Karpas-422 (cell line): ENCODE data around the gene ATG10. TPM values are rescaled to one million over a fixed set of nuclear protein-coding genes. Genes with fewer than 3 reads are reported as not detected.

ENCODE experiments used
- DNase-seq: peaks from one replicate; pipeline ENCODE4 v3.0.0-alpha.2; 2015
- H2AFZ ChIP-seq: fragments of 200-600 bp; sonication (generic); 2 replicates; pipeline ENCODE4 v1.6.1; 2014; ENCODE audit warnings: antibody characterized with exemption, low read length, mixed read lengths
- H3K27ac ChIP-seq: fragments of 200-600 bp; sonication (generic); 2 replicates; pipeline ENCODE4 v1.5.1; 2014; ENCODE audit warnings: mild to moderate bottlenecking, low read length, moderate library complexity
- H3K27me3 ChIP-seq: fragments of 200-600 bp; sonication (generic); 2 replicates; pipeline ENCODE4 v1.6.1; 2014; ENCODE audit warnings: low read length, mixed read lengths
- H3K36me3 ChIP-seq: fragments of 200-600 bp; sonication (generic); 2 replicates; pipeline ENCODE4 v1.6.1; 2014; ENCODE audit warnings: low read length, mixed read lengths; ENCODE audit not compliant: insufficient read depth
- H3K4me1 ChIP-seq: fragments of 200-600 bp; sonication (generic); 2 replicates; pipeline ENCODE4 v1.6.1; 2014; ENCODE audit warnings: mild to moderate bottlenecking, low read length, mixed read lengths
- H3K4me2 ChIP-seq: fragments of 200-600 bp; sonication (generic); 2 replicates; pipeline ENCODE4 v1.6.1; 2014; ENCODE audit warnings: low read length, low read depth, mild to moderate bottlenecking; ENCODE audit not compliant: poor library complexity, severe bottlenecking
- H3K4me3 ChIP-seq: fragments of 200-600 bp; sonication (generic); 2 replicates; pipeline ENCODE4 v1.5.1; 2014; ENCODE audit warnings: mild to moderate bottlenecking, antibody characterized with exemption, low read length, mixed read lengths
- H3K79me2 ChIP-seq: fragments of 200-600 bp; sonication (generic); 2 replicates; pipeline ENCODE4 v1.6.1; 2014; ENCODE audit warnings: mild to moderate bottlenecking, low read length, mixed read lengths
- H3K9ac ChIP-seq: fragments of 200-600 bp; sonication (generic); 2 replicates; pipeline ENCODE4 v1.6.0; 2014; ENCODE audit warnings: low read length
- H3K9me2 ChIP-seq: fragments of 200-600 bp; sonication (generic), shearing (Covaris generic); replicated peaks from 2 replicates; pipeline ENCODE4 v1.6.0; 2014; ENCODE audit warnings: mild to moderate bottlenecking, low read length, moderate library complexity; ENCODE audit not compliant: insufficient read depth
- H3K9me3 ChIP-seq: fragments of 300-700, 200-600 bp; sonication (generic); 2 replicates; pipeline ENCODE4 v1.6.1; 2014; ENCODE audit warnings: low read length, mixed read lengths
- H4K20me1 ChIP-seq: fragments of 200-600 bp; sonication (generic); 2 replicates; pipeline ENCODE4 v1.6.1; 2014; ENCODE audit warnings: mild to moderate bottlenecking, antibody characterized with exemption, low read length, low read depth; ENCODE audit not compliant: insufficient read depth
- total RNA-seq: library from RNA; depleted of rRNA; stranded (reverse); fragments of >200 nt; shearing (Covaris generic); gene quantifications from 2 replicates; pipeline ENCODE4 v1.2.3, GENCODE V29; 2014; ENCODE audit warnings: low replicate concordance

The ATG10 gene
- total RNA-seq, 1 experiment from 2014 or later = 16.8 TPM

DNA sequence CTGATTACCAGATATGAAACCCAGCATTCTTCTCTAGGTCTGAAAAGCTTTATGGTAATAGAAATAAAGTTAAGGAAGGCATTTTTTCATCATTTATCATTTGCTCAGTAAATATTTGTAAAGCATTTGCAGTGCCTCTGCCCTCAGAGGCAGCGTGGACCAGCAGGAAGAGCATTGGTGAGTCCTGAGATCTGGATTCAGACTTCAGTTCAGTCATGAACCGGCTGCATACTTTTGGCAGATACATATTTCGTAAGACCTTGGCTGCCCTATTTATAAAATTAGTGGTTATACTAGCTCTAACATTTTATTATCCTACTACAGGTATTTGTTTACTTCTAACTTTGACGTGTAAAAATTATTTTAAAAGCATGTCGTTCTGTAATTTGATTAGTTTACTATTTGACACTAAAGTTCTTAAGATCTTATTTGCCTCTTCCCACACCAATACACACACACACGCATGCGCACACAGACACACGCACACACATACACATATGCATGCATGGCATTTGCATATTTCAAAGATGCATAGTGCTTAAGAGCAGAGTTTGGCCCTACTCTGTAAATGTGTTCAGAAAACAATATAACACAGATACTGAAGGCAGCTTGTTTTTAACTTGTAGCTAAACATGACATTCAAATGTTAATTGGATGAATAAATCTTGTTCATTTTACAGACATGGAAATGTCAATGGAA is 204.4 kb downstream of the ATG10 start:
- peaks cover 8% of the 10 kb centered on the region; the same call in 1 of the 2 replicates for H3K36me3 ChIP-seq
- H3K79me2 ChIP-seq = no peaks in the 10 kb centered on the region
- H3K9me3 ChIP-seq = no peaks in the 10 kb centered on the region
- H3K4me3 ChIP-seq = no peak overlapping the region
- H2AFZ ChIP-seq = no peak overlapping the region
- no peaks in the 10 kb centered on the region for H4K20me1 ChIP-seq
- no peak overlapping the region for H3K9ac ChIP-seq
- DNase-seq = no peak
- H3K9me2 ChIP-seq = no peaks in the 10 kb centered on the region
- H3K4me1 ChIP-seq = peaks cover 40% of the 10 kb centered on the region
- no peak overlapping the region for H3K27ac ChIP-seq
- no peak overlapping the region for H3K4me2 ChIP-seq
- no peaks in the 10 kb centered on the region for H3K27me3 ChIP-seq

DNA sequence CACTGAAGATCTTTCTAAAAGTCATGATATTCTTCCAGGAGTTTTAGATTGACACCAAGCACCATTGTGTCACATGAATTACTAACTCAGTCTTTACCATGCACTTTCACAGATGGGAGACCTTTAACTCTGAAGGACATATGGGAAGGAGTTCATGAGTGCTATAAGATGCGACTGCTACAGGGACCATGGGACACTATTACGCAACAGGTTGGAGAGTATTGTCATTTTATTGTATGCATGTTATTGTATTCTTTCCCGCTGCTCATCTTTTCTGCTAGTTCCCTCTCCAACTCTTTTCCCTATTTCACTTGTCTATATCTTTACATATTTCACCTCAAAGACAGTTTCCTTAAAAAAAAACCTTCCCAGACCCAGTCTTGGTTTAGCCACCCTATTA is 206.6 kb downstream of the ATG10 start:
- H3K4me1 ChIP-seq = peaks cover 23% of the 10 kb centered on the region
- H3K79me2 ChIP-seq = no peaks in the 10 kb centered on the region
- H3K9me3 ChIP-seq = no peaks in the 10 kb centered on the region
- no peak overlapping the region for H3K4me3 ChIP-seq
- no peaks in the 10 kb centered on the region for H3K27me3 ChIP-seq
- no peak overlapping the region for H3K4me2 ChIP-seq
- no peak overlapping the region for H2AFZ ChIP-seq
- H3K27ac ChIP-seq = no peak overlapping the region
- H3K9ac ChIP-seq = no peak overlapping the region
- peaks cover 8% of the 10 kb centered on the region; the same call in 1 of the 2 replicates for H3K36me3 ChIP-seq
- H4K20me1 ChIP-seq = no peaks in the 10 kb centered on the region
- no peaks in the 10 kb centered on the region for H3K9me2 ChIP-seq
- DNase-seq = no peak

DNA sequence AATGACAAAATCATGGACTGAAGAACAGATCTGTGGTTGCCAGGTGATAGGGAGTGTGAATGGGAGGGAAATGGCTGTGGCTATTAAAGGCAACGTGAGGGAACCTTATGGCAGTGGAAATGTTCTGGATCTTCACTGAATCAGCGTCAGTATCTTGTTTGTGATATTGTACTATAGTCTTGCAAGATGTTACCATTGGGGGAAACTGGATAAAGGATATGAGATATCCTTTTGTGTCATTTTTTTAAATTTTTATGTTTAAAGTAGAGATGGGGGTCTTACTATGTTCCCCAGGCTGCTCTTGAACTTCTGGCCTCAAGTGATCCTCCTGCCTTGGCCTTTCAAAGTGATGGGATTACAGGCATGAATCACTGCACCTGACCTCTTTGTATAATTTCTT is 210.8 kb downstream of the ATG10 start:
- peaks cover 3% of the 10 kb centered on the region; the same call in 1 of the 2 replicates for H3K4me1 ChIP-seq
- DNase-seq = no peak
- no peaks in the 10 kb centered on the region for H3K79me2 ChIP-seq
- no peak overlapping the region for H3K27ac ChIP-seq
- no peak overlapping the region for H3K9ac ChIP-seq
- H3K36me3 ChIP-seq = peaks cover 8% of the 10 kb centered on the region; the same call in 1 of the 2 replicates
- no peak overlapping the region for H3K4me2 ChIP-seq
- no peaks in the 10 kb centered on the region for H3K9me3 ChIP-seq
- H3K9me2 ChIP-seq = no peaks in the 10 kb centered on the region
- H3K27me3 ChIP-seq = no peaks in the 10 kb centered on the region
- H3K4me3 ChIP-seq = no peak overlapping the region
- H4K20me1 ChIP-seq = no peaks in the 10 kb centered on the region
- H2AFZ ChIP-seq = no peak overlapping the region

DNA sequence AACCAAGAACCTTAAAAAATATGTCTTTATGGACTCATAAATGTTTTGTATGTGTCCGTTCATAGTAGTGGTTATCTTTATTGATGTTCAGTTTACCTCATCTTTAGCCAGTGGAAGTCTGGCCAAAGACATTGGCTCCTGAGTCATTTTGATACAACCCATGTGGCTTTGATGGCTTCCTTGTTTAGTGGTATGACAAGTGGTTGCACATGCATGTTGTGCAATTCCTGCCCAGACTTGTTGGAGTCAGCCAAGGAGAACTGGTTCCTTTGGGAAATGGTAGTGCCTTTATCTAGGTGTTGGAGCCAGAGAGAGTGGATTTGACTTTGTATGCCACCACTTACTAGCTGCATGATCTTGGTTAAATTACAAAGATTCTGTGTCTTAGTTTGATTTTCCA is 212.0 kb downstream of the ATG10 start:
- peaks cover 8% of the 10 kb centered on the region; the same call in 1 of the 2 replicates for H3K36me3 ChIP-seq
- no peak for DNase-seq
- H3K9ac ChIP-seq = no peak overlapping the region
- peaks cover 3% of the 10 kb centered on the region; the same call in 1 of the 2 replicates for H3K4me1 ChIP-seq
- no peaks in the 10 kb centered on the region for H3K9me3 ChIP-seq
- no peak overlapping the region for H3K4me2 ChIP-seq
- H3K27ac ChIP-seq = no peak overlapping the region
- H4K20me1 ChIP-seq = no peaks in the 10 kb centered on the region
- no peaks in the 10 kb centered on the region for H3K9me2 ChIP-seq
- H3K4me3 ChIP-seq = no peak overlapping the region
- H3K27me3 ChIP-seq = no peaks in the 10 kb centered on the region
- H3K79me2 ChIP-seq = no peaks in the 10 kb centered on the region
- H2AFZ ChIP-seq = no peak overlapping the region

DNA sequence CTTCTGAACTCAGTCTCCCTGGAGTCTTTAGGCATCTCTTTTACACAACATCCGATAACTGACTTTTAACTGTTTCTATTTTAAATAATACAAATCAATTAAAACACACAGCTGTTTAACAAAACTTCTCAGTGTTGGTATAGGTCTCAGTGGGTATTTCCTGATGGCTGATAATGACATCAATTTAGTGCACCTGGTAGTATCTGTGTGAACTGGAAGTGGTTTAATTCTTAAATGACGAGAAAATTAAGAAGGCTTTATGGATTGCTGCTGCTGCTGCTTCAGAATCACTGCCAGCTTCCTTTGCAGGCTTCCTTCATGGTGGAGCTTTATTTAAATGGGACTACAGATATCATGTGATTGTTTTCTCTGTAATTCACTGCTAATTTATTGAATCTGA is 214.0 kb downstream of the ATG10 start:
- Histone ChIP-seq H3K79me2 (no peaks in the 10 kb centered on the region), H2AFZ (no peak overlapping the region), H3K27ac (no peak overlapping the region), H3K4me3 (no peak overlapping the region), H3K9me3 (no peaks in the 10 kb centered on the region), H3K9ac (no peak overlapping the region), H3K4me2 (no peak overlapping the region), H3K27me3 (no peaks in the 10 kb centered on the region), H4K20me1 (no peaks in the 10 kb centered on the region), H3K9me2 (no peaks in the 10 kb centered on the region), H3K36me3 (peaks cover 5% of the 10 kb centered on the region; the same call in 1 of the 2 replicates), H3K4me1 (no peaks in the 10 kb centered on the region)
- no peak for DNase-seq

DNA sequence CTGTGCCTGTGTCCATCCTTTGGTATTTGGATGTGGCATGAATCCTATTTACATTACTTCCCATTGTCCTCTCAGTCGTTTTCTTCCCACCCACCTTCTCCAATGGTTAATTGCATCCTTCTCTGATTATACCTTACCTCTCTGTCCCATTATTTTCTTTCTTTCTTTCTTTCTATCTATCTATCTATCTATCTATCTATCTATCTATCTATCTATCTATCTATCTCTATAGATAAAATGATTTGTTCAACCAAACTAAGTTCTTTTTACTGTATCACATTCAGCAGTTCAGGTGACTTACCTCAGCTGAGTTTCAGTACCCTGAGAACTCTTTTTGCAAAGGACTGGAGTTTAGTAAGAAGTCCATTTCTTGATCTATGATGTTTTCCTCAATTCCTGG is 225.7 kb downstream of the ATG10 start:
- no peak overlapping the region for H3K4me2 ChIP-seq
- no peak overlapping the region for H3K9ac ChIP-seq
- H3K79me2 ChIP-seq = no peaks in the 10 kb centered on the region
- H2AFZ ChIP-seq = no peak overlapping the region
- H3K9me3 ChIP-seq = no peaks in the 10 kb centered on the region
- H3K27me3 ChIP-seq = no peaks in the 10 kb centered on the region
- H3K9me2 ChIP-seq = no peaks in the 10 kb centered on the region
- H3K36me3 ChIP-seq = no peaks in the 10 kb centered on the region
- DNase-seq = no peak
- no peaks in the 10 kb centered on the region for H3K4me1 ChIP-seq
- no peak overlapping the region for H3K4me3 ChIP-seq
- no peaks in the 10 kb centered on the region for H4K20me1 ChIP-seq
- no peak overlapping the region for H3K27ac ChIP-seq

DNA sequence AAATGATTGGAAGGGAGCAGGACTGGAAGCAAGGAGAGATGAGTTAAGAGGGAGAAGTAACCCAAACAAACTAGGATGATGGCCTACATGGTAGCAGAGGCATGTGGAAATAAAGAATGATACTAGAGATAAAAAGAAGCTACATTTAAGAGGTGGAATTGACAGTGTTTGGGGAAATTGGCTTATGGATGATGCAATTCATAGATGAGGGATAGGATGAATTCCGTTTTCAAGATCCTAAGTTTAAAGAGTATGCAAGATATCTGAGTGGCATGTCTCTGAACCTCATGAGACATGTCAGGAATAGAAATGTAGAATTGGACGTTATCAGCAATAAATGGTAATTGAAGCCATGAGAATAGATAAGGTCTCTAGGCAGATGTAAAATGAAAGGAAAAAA is 232.7 kb downstream of the ATG10 start:
- Histone ChIP-seq H3K36me3 (no peaks in the 10 kb centered on the region), H3K27ac (no peak overlapping the region), H4K20me1 (no peaks in the 10 kb centered on the region), H3K4me3 (no peak overlapping the region), H3K9me2 (no peaks in the 10 kb centered on the region), H3K4me1 (no peaks in the 10 kb centered on the region), H3K79me2 (no peaks in the 10 kb centered on the region), H3K4me2 (no peak overlapping the region), H3K9ac (no peak overlapping the region), H2AFZ (no peak overlapping the region), H3K27me3 (no peaks in the 10 kb centered on the region), H3K9me3 (no peaks in the 10 kb centered on the region)
- no peak for DNase-seq

DNA sequence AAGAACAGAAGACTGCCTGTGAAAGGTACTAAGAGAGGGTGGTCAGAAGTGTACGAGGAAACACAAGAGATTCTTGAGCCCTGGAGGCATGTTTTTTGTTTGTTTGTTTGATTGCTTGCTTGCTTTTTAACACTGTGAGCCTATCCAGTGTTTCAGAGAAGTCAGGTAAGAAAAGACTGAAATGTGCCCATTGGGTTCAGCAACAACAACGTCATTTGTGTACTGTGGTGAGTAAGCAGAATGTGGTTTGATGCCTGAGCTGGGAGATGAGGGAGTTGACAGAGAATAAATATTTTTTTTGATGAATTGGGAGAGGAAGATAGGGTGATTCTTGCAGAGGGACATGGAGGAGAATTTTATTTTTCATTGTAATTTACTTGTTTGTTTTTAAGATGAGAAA is 233.2 kb downstream of the ATG10 start:
- Histone ChIP-seq H3K4me3 (no peak overlapping the region), H3K9ac (no peak overlapping the region), H3K36me3 (no peaks in the 10 kb centered on the region), H2AFZ (no peak overlapping the region), H4K20me1 (no peaks in the 10 kb centered on the region), H3K79me2 (no peaks in the 10 kb centered on the region), H3K9me3 (no peaks in the 10 kb centered on the region), H3K4me2 (no peak overlapping the region), H3K9me2 (no peaks in the 10 kb centered on the region), H3K27me3 (no peaks in the 10 kb centered on the region), H3K27ac (no peak overlapping the region), H3K4me1 (no peaks in the 10 kb centered on the region)
- no peak for DNase-seq
